Pancreas (tissue), 10 donors: ENCODE results near the gene PTP4A2. TPM values are rescaled to one million over a fixed set of nuclear protein-coding genes. Genes with fewer than 3 reads are reported as not detected.
"Not testable (repeated sequence)": the region's sequence is repeated elsewhere in the genome, so short reads cannot be mapped to it uniquely, and the experiment has no call there.

Experiments used
- ATAC-seq, 4 donors: fragments of 200-7000 bp; cut with Tn5 transposase; one replicate each; pipeline versions ENCODE4 v1.8.0 to v1.9.1; 2020; ENCODE audit warnings: mild to moderate bottlenecking in 4 of 4, moderate library complexity in 4 of 4
- DNase-seq, 6 donors: peaks; one replicate each; pipeline ENCODE4 v3.0.0-alpha.2; 2020
- FAIRE-seq: peaks from 2 replicates; lab custom pipeline; 2012; peaks lifted over from hg19 to GRCh38; lab: Jason Lieb, UNC
- H3K27ac ChIP-seq, 4 donors: fragments of 200-600 bp; sonication (generic); 1 replicate in 3 of 4; 2 replicates in 1 of 4; pipeline versions ENCODE4 v1.5.0 to v1.8.0; 2020
- H3K27me3 ChIP-seq, 4 donors: fragments of 200-600 bp; one replicate each; pipeline ENCODE4 v1.8.0; 2021
- H3K36me3 ChIP-seq, 3 donors: fragments of 200-600 bp; sonication (generic) in 1 of 3; one replicate each; pipeline versions ENCODE4 v1.5.0 to v1.8.0; 2020 to 2021
- H3K4me1 ChIP-seq, 3 donors: fragments of 200-600 bp; one replicate each; pipeline ENCODE4 v1.8.0; 2021
- H3K4me3 ChIP-seq, 4 donors: fragments of 200-600 bp; sonication (generic) in 2 of 4; one replicate each; pipeline versions ENCODE4 v1.5.0 to v1.8.0; 2020 to 2021
- H3K9me3 ChIP-seq, 4 donors: fragments of 200-600 bp; one replicate each; pipeline ENCODE4 v1.8.0; 2021
- WGBS, 2 donors: extraction: QIAGEN DNeasy Blood & Tissue Kit; methylation state at CpG; one replicate each; pipeline ENCODE4 v1.1.7; 2013; 5-methylcytosine and 5-hydroxymethylcytosine counted together
- intact Hi-C, 3 donors: fragments of 100-400 bp; cut with DNase I; formaldehyde crosslinking; loops; one replicate each; pipeline versions ENCODE4 v1.11.1 to v1.14.2; 2022
- polyA plus RNA-seq, 2 donors: library from polyadenylated mRNA; stranded (reverse); fragments of 200-250 nt; gene quantifications; one replicate each; pipeline ENCODE4 v1.2.3, GENCODE V29; 2013
- total RNA-seq, 6 donors: library from RNA; stranded (reverse); fragmentation: NEBNext Ultra II Directional in 4 of 6; extraction: Animal tissue kit (Norgen Biotek cat#: 25700) in 4 of 6; gene quantifications; one replicate each; pipeline versions ENCODE4 v1.2.1 to v1.2.4, GENCODE V29; 2021 to 2023
- TF ChIP-seq, protein P1 (sequence below), 4 donors: fragments of 200-600 bp; sonication (generic) in 3 of 4; IDR thresholded peaks; one replicate each; pipeline versions ENCODE4 v1.5.0 to v1.8.0; 2021; ENCODE audit warnings: antibody characterized with exemption in 4 of 4
- donor health status: healthy with polysubstance abuse.
- donor health status: DM: no; HTN: no; CAD: no; lungs with moderate emphysema.
- donor health status: DM: no; HTN: no; CAD: no.
- donor health status: control.
- donor health status: control.
- donor health status: Bipolar disorder and iron deficiency.
- donor health status: DM: yes; HTN: yes; CAD: no.
- donor health status: DM: no; HTN: no; CAD: no.
- donor health status: DM: no; HTN: no; CAD: no.
- donor health status: DM: yes; HTN: yes; CAD: no.

The PTP4A2 gene
- total and polyA plus RNA-seq, 8 donors, result 37.7 to 137 (median 78.3) TPM

DNA sequence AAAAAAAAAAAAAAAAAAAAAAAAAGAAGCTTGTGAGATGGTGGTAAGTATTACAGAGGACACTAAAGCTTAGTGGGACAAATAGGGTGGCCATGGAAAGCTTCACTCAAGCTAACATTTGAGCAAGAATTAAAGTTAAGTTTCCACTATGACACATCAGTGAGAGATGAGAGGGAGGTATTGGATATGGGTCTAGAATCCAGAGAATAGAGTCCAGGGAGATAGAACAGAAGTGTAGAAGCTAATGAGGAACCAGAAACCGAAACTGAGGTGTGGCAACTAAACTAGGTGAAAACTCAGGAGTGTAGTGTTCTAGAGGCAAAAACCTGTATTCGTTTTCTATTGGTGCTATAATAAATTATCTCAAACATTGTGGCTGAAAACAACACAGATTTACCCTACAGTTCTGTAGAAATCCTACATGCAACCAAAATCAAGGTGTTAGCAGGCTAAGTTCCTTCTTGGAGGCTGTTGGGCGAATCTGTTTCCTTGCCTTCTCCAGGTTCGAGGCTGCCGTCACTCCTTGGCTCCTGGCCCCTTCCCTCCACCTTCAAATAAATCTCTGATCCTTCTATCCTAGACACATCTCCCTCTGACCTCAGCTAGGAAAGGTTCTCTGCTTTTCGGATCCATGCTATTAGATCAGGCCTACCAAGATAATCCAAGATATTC, 36.2 kb downstream of the PTP4A2 start:
- WGBS, 2 donors, result 95% methylated on average over 6 of the region's 6 CpGs
- intact Hi-C loops, result no loop called here
- DNase-seq, result no peak

DNA sequence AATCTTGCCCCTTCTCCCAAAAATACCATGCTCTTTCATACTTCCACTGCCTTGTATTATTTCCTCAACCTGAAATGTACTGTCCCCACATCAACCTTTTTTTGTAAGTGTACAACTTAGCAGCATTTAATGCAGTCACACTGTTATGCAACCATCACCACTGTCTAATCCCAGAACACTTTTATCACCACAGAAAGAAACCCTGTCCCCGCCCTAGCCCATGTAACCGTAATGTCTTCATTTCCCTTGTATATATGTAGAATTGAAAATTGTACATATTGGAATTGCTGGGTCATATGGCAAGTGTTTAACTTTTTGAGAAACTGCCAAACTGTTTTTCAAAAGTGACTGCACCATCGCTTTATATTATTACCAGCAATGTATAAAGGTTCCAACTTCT, 37.4 kb downstream of the PTP4A2 start:
- TF ChIP-seq, protein P1, sequence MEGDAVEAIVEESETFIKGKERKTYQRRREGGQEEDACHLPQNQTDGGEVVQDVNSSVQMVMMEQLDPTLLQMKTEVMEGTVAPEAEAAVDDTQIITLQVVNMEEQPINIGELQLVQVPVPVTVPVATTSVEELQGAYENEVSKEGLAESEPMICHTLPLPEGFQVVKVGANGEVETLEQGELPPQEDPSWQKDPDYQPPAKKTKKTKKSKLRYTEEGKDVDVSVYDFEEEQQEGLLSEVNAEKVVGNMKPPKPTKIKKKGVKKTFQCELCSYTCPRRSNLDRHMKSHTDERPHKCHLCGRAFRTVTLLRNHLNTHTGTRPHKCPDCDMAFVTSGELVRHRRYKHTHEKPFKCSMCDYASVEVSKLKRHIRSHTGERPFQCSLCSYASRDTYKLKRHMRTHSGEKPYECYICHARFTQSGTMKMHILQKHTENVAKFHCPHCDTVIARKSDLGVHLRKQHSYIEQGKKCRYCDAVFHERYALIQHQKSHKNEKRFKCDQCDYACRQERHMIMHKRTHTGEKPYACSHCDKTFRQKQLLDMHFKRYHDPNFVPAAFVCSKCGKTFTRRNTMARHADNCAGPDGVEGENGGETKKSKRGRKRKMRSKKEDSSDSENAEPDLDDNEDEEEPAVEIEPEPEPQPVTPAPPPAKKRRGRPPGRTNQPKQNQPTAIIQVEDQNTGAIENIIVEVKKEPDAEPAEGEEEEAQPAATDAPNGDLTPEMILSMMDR (IDR thresholded peaks at IDR 0.05), result no peak
- intact Hi-C loops, result no loop called here
- no peaks in the 10 kb centered on the region for H3K27me3 ChIP-seq
- DNase-seq (no peak), FAIRE-seq (no peak), ATAC-seq (no peak)
- no peak overlapping the region for H3K4me3 ChIP-seq
- H3K36me3 ChIP-seq, result no peaks in the 10 kb centered on the region
- H3K27ac ChIP-seq, result no peak overlapping the region
- no peaks in the 10 kb centered on the region for H3K4me1 ChIP-seq
- no peaks in the 10 kb centered on the region for H3K9me3 ChIP-seq
- 85 to 90% methylated on average over 3 of the region's 3 CpGs for WGBS, 2 donors

More for the DNA sequence above, 36.2 kb downstream of the PTP4A2 start:
- H3K36me3 ChIP-seq, result peaks cover 0 to 2% (median under 1%) of the 10 kb centered on the region in 3 donors
- no peaks in the 10 kb centered on the region for H3K4me1 ChIP-seq
- ATAC-seq (no peak), FAIRE-seq (no peak)
- no peaks in the 10 kb centered on the region for H3K27me3 ChIP-seq
- TF ChIP-seq, protein P1 (IDR thresholded peaks at IDR 0.05), result no peak
- no peaks in the 10 kb centered on the region for H3K9me3 ChIP-seq
- no peak overlapping the region for H3K4me3 ChIP-seq
- no peak overlapping the region for H3K27ac ChIP-seq

GRCh38 chr1:31897526-31898100, 40.6 kb downstream of the PTP4A2 start:
- H3K36me3 ChIP-seq, result no peaks in the 10 kb centered on the region
- ATAC-seq (no peak), FAIRE-seq (no peak), DNase-seq (no peak)
- no peaks in the 10 kb centered on the region for H3K4me1 ChIP-seq
- H3K27ac ChIP-seq, result no peak overlapping the region
- no peaks in the 10 kb centered on the region for H3K27me3 ChIP-seq
- WGBS, 2 donors, result 83 to 85% methylated on average over 6 of the region's 6 CpGs
- H3K4me3 ChIP-seq, result no peak overlapping the region
- TF ChIP-seq, protein P1 (IDR thresholded peaks at IDR 0.05), result no peak
- H3K9me3 ChIP-seq, result no peaks in the 10 kb centered on the region
- intact Hi-C loops, result no loop called here

DNA sequence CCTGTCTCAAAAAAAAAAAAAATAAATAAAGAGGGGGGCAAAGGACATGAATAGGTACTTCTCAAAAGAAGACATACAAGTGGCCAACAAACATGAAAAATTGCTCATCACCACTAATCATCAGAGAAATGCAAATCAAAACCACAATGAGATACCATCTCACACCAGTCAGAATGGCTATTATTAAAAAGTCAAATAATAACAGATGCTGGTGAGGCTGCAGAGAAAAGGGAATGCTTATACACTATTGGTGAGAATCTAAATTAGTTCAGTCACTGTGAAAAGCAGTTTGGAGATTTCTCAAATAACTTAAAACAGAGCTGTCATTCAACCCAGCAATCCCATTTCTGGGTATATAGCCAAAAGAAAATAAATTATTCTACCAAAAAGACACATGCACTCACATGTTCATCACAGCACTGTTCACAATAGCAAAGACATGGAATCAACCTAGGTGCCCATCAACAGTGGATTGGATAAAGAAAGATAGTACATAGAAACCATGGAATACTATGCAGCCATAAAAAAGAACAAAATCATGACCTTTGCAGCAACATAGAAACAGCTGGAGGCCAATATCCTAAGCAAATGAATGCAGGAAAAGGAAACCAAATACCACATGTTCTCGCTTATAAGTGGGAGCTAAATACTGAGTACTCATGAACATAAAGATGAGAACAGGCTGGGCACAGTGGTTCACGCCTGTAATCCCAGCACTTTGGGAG, 42.5 kb downstream of the PTP4A2 start:
- H3K9me3 ChIP-seq, H3K27me3 ChIP-seq, DNase-seq, H3K4me1 ChIP-seq, H3K36me3 ChIP-seq, ATAC-seq, H3K27ac ChIP-seq, H3K4me3 ChIP-seq, intact Hi-C loops, FAIRE-seq: not testable (repeated sequence)
- 94 to 96% methylated on average over 2 of the region's 2 CpGs for WGBS, 2 donors

DNA sequence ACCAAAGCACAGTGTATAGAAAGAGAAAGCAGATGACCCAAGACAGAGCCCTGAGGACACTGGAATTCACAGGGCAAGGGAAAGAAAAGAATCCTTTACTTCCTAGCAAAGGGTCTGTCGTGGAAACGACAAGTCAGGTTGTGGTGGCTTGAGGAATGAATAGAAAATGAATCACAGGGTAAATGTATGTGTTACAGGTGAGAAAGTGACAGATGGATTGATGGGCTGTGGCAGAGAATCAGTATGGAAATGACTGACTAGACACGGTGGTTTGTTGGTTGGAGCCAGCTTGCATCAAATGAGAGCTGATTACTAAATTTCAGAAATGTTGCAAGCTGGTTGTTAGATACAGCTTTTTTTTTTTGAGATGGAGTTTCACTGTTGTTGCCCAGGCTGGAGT, 46.9 kb downstream of the PTP4A2 start:
- Histone ChIP-seq H3K4me3 (no peak overlapping the region), H3K4me1 (peaks cover 0 to 7% (median 4%) of the 10 kb centered on the region in 3 donors), H3K36me3 (no peaks in the 10 kb centered on the region), H3K27me3 (no peaks in the 10 kb centered on the region), H3K9me3 (no peaks in the 10 kb centered on the region), H3K27ac (no peak overlapping the region)
- intact Hi-C loops, result no loop called here
- no peak for FAIRE-seq
- TF ChIP-seq, protein P1 (IDR thresholded peaks at IDR 0.05), result no peak
- no peak for DNase-seq
- 71 to 81% methylated on average over 3 of the region's 3 CpGs for WGBS, 2 donors
- no peak for ATAC-seq
